GM18867 (cell line): ENCODE measurements around the gene LTB4R.
"Not testable (repeated sequence)": the region's sequence is repeated elsewhere in the genome, so short reads cannot be mapped to it uniquely, and the experiment has no call there.

Source experiments
- ATAC-seq: cut with Tn5 transposase; IDR thresholded peaks from one replicate; pipeline ENCODE4 v1.9.1; 2021; ENCODE audit warnings: mild to moderate bottlenecking, moderate library complexity; ENCODE audit not compliant: unreplicated experiment

LTB4R gene

GRCh38 chr14:24338843-24339242 is 27.5 kb downstream of the LTB4R start:
- no peak for ATAC-seq

GRCh38 chr14:24339284-24340151 is 28.2 kb downstream of the LTB4R start, which contains the start of gene RIPK3:
Gene RIPK3, minus strand, starts transcription at chr14:24339991. Its CDS starts 165 bp downstream, at chr14:24339826.
- ATAC-seq, result peak; percentile 91

- no peak for ATAC-seq
Observed at GRCh38 chr14:24340606-24341005, 29.3 kb downstream of the LTB4R start.

GRCh38 chr14:24342889-24343288 is 31.6 kb downstream of the LTB4R start:
- ATAC-seq, result no peak

GRCh38 chr14:24343795-24344660 is 32.7 kb downstream of the LTB4R start:
- ATAC-seq, result no peak

- no peak for ATAC-seq
Observed at GRCh38 chr14:24347134-24347533, 35.8 kb downstream of the LTB4R start.

- ATAC-seq, result no peak
Observed at GRCh38 chr14:24348186-24348585, 36.9 kb downstream of the LTB4R start.

- no peak for ATAC-seq
Observed at GRCh38 chr14:24349742-24350141, 38.4 kb downstream of the LTB4R start.

- ATAC-seq, result no peak
Observed at GRCh38 chr14:24351517-24351916, 40.2 kb downstream of the LTB4R start.

GRCh38 chr14:24353559-24354481 is 42.5 kb downstream of the LTB4R start:
- ATAC-seq, result no peak

- not testable (repeated sequence) for ATAC-seq
Observed at GRCh38 chr14:24354482-24354825, 43.2 kb downstream of the LTB4R start.

- ATAC-seq, result no peak
Observed at GRCh38 chr14:24355009-24355408, 43.7 kb downstream of the LTB4R start.

- ATAC-seq, result no peak
Observed at GRCh38 chr14:24356208-24356607, 44.9 kb downstream of the LTB4R start.

- ATAC-seq, result no peak
Observed at GRCh38 chr14:24360281-24360680, 49.0 kb downstream of the LTB4R start.

GRCh38 chr14:24361326-24361725 is 50.0 kb downstream of the LTB4R start:
- ATAC-seq, result no peak

GRCh38 chr14:24362241-24362960 is 51.1 kb downstream of the LTB4R start:
- no peak for ATAC-seq

GRCh38 chr14:24363401-24363800 is 52.1 kb downstream of the LTB4R start:
- ATAC-seq, result no peak

GRCh38 chr14:24364841-24365240 is 53.5 kb downstream of the LTB4R start:
- no peak for ATAC-seq

- ATAC-seq, result peak; percentile 67
Observed at GRCh38 chr14:24365600-24366412, 54.5 kb downstream of the LTB4R start.
